GM18507 (cell line): Measurements from ENCODE around the gene LUC7L.
"Not testable (repeated sequence)": the region's sequence is repeated elsewhere in the genome, so short reads cannot be mapped to it uniquely, and the experiment has no call there.

ENCODE experiments used
- DNase-seq: peaks from one replicate; pipeline ENCODE4 v3.0.0; 2011; ENCODE audit warnings: low read depth; ENCODE audit not compliant: insufficient read length; ENCODE audit errors: extremely low spot score
- FAIRE-seq: peaks from 2 replicates; lab custom pipeline; 2011; peaks lifted over from hg19 to GRCh38; lab: Jason Lieb, UNC

The LUC7L gene

DNA sequence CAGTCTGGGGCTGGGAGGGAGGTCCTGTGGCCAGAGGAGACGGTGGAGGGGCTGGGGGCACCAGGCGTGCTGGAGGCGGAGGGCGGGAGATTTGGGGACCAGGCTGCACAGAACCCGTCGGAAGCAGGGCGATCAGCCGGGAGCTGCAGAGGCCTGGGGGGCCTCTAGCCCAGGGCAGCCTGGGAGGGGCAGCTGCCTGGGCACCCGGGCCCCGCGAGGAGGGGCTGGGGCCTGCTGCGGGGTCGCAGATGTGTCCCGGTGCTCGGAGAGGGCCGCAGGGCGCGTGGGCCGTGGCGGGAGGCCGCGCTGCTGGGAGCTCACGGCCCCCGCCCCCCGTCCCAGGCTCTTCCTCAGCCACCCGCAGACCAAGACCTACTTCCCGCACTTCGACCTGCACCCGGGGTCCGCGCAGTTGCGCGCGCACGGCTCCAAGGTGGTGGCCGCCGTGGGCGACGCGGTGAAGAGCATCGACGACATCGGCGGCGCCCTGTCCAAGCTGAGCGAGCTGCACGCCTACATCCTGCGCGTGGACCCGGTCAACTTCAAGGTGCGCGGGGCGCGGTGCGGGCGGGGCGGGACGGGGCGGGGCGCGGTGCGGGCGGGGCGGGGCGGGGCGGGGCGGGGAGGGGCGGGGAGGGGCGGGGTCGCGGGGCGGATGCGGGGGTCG, 75.6 kb downstream of the LUC7L start:
- DNase-seq, FAIRE-seq: not testable (repeated sequence)

GRCh38 chr16:153129-153521, 76.1 kb downstream of the LUC7L start:
- FAIRE-seq: peak; percentile 38

GRCh38 chr16:152141-153128, 76.8 kb downstream of the LUC7L start, which contains the start of gene HBZ:
Gene HBZ (plus strand): TSS chr16:152644. CDS start chr16:152910, 266 bp downstream.
- DNase-seq (no peak), FAIRE-seq (no peak)

More at GRCh38 chr16:153129-153521, 76.1 kb downstream of the LUC7L start:
- DNase-seq: not testable (repeated sequence)

- DNase-seq (no peak), FAIRE-seq (no peak)
These were observed 80.1 kb downstream of the LUC7L start for GRCh38 chr16:149024-149660.

DNA sequence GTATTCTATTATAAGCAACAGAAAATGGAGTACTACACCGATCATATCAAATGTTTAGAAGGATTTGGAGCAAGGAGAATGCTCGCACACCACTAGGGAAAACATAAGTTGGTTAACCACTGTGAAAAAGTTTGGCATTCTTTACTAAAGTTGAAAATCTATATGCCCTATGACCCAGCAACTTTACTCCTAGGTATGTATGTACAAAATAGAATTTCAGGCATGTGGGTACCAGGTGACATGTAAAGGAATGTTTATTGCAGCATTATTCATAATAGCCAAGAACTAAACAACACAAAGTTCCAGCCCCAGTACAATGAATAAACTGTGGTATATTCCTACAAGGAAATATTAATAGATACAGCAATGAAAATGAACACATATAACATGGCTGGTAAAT, 82.6 kb downstream of the LUC7L start:
- FAIRE-seq: no peak
- DNase-seq: no peak

DNA sequence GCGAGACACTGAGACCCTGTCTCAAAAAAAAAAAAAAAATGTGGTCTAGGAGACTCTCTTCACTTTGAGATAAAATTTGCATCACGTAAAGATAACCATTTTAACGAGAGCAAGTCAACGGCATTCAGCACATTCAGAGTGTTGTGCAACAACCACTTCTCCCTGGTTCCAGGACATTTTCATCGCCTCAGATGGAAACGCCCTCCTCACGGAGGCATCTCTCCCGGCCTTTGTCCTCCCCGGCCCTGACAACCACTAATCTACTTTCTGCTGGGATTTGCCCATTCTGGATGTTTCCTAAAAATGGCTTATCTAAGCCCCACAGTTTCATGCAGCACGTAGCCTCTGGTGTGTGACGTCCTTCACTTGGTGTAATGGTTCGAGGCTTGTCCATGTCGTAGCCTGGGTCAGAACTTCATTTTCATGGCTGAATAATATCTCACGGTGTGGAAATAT, 84.4 kb downstream of the LUC7L start:
- no peak for DNase-seq
- FAIRE-seq: no peak

- no peak for FAIRE-seq
- no peak for DNase-seq
These were observed 85.8 kb downstream of the LUC7L start for GRCh38 chr16:143456-143855.

- FAIRE-seq (no peak), DNase-seq (no peak)
These were observed 86.2 kb downstream of the LUC7L start for GRCh38 chr16:143047-143446.

DNA sequence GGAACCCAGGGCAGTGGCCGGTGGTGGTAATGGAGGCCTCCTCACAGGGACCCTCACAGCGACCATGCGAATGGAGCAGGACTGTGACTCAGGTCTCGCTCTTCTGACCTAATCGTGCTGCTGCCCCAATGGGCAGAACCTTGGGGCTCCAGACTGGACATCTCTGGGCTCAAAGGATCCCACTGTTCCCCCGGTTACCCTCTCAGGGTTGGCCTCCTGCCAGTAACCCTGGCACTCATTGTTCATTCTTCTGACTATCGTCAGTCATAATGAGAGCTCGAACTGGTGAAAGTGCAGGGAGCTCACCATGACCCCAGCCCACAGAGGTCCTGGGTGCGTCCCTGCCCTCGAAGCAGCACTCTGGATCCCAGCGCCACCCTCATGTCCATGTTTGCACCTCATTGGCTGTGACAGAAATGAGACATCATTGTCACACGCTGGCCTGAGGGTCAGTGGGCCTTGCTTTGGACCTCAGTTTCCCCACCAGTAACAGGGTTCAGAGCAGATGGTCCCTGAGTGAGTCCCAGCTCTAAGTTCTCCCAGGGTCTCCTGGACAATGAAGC, 86.8 kb downstream of the LUC7L start:
- DNase-seq: no peak
- FAIRE-seq: no peak

GRCh38 chr16:140175-140857, 88.9 kb downstream of the LUC7L start:
- no peak for FAIRE-seq
- DNase-seq: no peak
